ENCODE results near the gene PLAAT3. TPM values are rescaled to one million over a fixed set of nuclear protein-coding genes. Genes with fewer than 3 reads are reported as not detected.
A peak's percentile ranks its signal among the peaks of the same experiment; 100 is the strongest.
"Not testable (repeated sequence)": the region's sequence is repeated elsewhere in the genome, so short reads cannot be mapped to it uniquely, and the experiment has no call there.

Gene PLAAT3
- total and polyA plus RNA-seq, 7 donors = 50.0 to 115 (median 82.3) TPM

GRCh38 chr11:63551091-63551888 is 62.9 kb downstream of the PLAAT3 start:
- Histone ChIP-seq H3K9me3 (no peaks in the 10 kb centered on the region), H3K36me3 (ENCODE audit: insufficient read depth in 1 of 2, low read depth in 1 of 2) (no peaks in the 10 kb centered on the region), H3K4me1 (no peaks in the 10 kb centered on the region), H3K4me3 (peak overlapping the region; percentile 44), H3K27me3 (ENCODE audit: insufficient read depth in 3 of 3, low read length in 2 of 3) (no peaks in the 10 kb centered on the region), H3K27ac (peak overlapping the region; percentile 9)
- 44 to 67% (median 46%) methylated on average over 27 of the region's 27 CpGs for WGBS, 3 donors
- intact Hi-C loops (cut with DNase I) = no loop called here
- TF ChIP-seq, protein P1, sequence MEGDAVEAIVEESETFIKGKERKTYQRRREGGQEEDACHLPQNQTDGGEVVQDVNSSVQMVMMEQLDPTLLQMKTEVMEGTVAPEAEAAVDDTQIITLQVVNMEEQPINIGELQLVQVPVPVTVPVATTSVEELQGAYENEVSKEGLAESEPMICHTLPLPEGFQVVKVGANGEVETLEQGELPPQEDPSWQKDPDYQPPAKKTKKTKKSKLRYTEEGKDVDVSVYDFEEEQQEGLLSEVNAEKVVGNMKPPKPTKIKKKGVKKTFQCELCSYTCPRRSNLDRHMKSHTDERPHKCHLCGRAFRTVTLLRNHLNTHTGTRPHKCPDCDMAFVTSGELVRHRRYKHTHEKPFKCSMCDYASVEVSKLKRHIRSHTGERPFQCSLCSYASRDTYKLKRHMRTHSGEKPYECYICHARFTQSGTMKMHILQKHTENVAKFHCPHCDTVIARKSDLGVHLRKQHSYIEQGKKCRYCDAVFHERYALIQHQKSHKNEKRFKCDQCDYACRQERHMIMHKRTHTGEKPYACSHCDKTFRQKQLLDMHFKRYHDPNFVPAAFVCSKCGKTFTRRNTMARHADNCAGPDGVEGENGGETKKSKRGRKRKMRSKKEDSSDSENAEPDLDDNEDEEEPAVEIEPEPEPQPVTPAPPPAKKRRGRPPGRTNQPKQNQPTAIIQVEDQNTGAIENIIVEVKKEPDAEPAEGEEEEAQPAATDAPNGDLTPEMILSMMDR (IDR thresholded peaks at IDR 0.05) = no peak
- DNase-seq = no peak
- peak in 1 of 4 donors; percentile 41 for ATAC-seq

DNA sequence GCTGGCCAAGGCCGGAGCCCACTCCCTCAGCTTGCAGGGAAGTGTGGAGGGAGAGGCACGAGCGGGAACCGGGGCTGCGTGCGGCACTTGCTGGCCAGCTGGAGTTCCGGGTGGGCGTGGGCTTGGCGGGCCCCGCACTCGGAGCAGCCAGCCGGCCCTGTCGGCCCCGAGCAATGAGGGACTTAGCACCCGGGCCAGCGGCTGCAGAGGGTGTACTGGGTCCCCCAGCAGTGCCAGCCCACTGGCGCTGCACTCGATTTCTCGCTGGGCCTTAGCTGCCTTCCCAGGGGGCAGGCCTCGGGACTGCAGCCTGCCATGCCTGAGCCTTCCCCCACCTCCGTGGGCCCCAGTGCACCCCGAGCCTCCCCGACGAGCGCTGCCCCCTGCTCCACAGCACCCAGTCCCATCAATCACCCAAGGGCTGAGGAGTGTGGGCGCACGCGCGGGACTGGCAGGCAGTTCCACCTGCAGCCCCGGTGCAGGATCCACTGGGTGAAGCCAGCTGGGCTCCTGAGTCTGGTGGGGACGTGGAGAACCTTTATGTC is 64.0 kb downstream of the PLAAT3 start:
- H3K9me3 ChIP-seq; DNase-seq; H3K4me3 ChIP-seq; H3K27me3 ChIP-seq (ENCODE audit: insufficient read depth in 3 of 3, low read length in 2 of 3); H3K36me3 ChIP-seq (ENCODE audit: insufficient read depth in 1 of 2, low read depth in 1 of 2); intact Hi-C loops (cut with DNase I); H3K27ac ChIP-seq; H3K4me1 ChIP-seq; ATAC-seq: not testable (repeated sequence)
- 87 to 92% (median 88%) methylated on average over 23 to 31 of the region's 31 CpGs for WGBS, 3 donors

GRCh38 chr11:63549411-63549810 is 64.8 kb downstream of the PLAAT3 start:
- no peak overlapping the region for H3K27ac ChIP-seq
- no peaks in the 10 kb centered on the region for H3K36me3 ChIP-seq (ENCODE audit: insufficient read depth in 1 of 2, low read depth in 1 of 2)
- intact Hi-C loops (cut with DNase I) = no loop called here
- no peaks in the 10 kb centered on the region for H3K4me1 ChIP-seq
- no peaks in the 10 kb centered on the region for H3K9me3 ChIP-seq
- TF ChIP-seq, protein P1 (IDR thresholded peaks at IDR 0.05) = no peak
- DNase-seq (no peak), ATAC-seq (no peak)
- WGBS, 3 donors = 51 to 74% (median 68%) methylated on average over 4 of the region's 4 CpGs
- no peaks in the 10 kb centered on the region for H3K27me3 ChIP-seq (ENCODE audit: insufficient read depth in 3 of 3, low read length in 2 of 3)
- no peak overlapping the region for H3K4me3 ChIP-seq

DNA sequence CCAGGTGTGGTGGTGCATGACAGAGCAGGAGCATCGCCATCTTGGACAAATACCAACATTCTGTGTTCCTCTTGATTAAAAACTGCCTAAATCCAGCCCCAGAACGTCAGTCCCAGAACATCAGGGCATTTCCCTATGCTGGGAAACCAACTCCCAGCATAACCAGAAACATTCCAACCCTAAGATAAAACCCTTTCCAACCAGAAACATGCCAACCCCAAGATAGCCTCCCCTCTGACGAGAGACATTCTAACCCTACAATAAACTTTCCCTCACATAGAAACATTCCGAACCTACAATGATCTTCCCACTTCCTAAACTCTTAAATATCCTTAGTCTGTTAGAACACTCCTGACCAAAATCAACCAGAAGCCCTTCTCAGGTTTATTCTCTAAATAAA is 66.1 kb downstream of the PLAAT3 start:
- TF ChIP-seq, protein P1 (IDR thresholded peaks at IDR 0.05) = no peak
- ATAC-seq = no peak
- intact Hi-C loops (cut with DNase I) = no loop called here

GRCh38 chr11:63547061-63547460 is 67.2 kb downstream of the PLAAT3 start:
- Histone ChIP-seq H3K9me3 (no peaks in the 10 kb centered on the region), H3K27ac (no peak overlapping the region), H3K36me3 (ENCODE audit: insufficient read depth in 1 of 2, low read depth in 1 of 2) (no peaks in the 10 kb centered on the region), H3K27me3 (ENCODE audit: insufficient read depth in 3 of 3, low read length in 2 of 3) (no peaks in the 10 kb centered on the region), H3K4me1 (no peaks in the 10 kb centered on the region), H3K4me3 (no peak overlapping the region)
- intact Hi-C loops (cut with DNase I) = no loop called here
- 87 to 91% (median 90%) methylated on average over 1 of the region's 1 CpG for WGBS, 3 donors
- TF ChIP-seq, protein P1 (IDR thresholded peaks at IDR 0.05) = no peak
- ATAC-seq = no peak
- no peak for DNase-seq

More for the DNA sequence above, 66.1 kb downstream of the PLAAT3 start:
- DNase-seq = no peak
- Histone ChIP-seq H3K27me3 (ENCODE audit: insufficient read depth in 3 of 3, low read length in 2 of 3) (no peaks in the 10 kb centered on the region), H3K9me3 (no peaks in the 10 kb centered on the region), H3K36me3 (ENCODE audit: insufficient read depth in 1 of 2, low read depth in 1 of 2) (no peaks in the 10 kb centered on the region), H3K4me3 (no peak overlapping the region), H3K27ac (no peak overlapping the region), H3K4me1 (no peaks in the 10 kb centered on the region)
- 69 to 80% (median 76%) methylated on average over 4 of the region's 4 CpGs for WGBS, 3 donors

All from psoas muscle (tissue), 8 donors.